H54 (cell line): ENCODE data around the gene SIPA1L3.

Source experiments
- DNase-seq: peaks from one replicate; pipeline ENCODE4 v3.0.0; 2011; ENCODE audit warnings: low spot score, mixed read lengths; ENCODE audit not compliant: insufficient read length
- FAIRE-seq: peaks from 3 replicates; lab custom pipeline; 2011; peaks lifted over from hg19 to GRCh38; lab: Jason Lieb, UNC
- POLR2A ChIP-seq: IDR thresholded peaks from 2 replicates; pipeline ENCODE4 v1.6.1; 2011; ENCODE audit warnings: low read depth, mild to moderate bottlenecking, low read length

SIPA1L3 gene

GRCh38 chr19:38042132-38042531, 135.1 kb downstream of the SIPA1L3 start:
- DNase-seq: no peak
- no peak for FAIRE-seq
- TF ChIP-seq POLR2A: no peak

GRCh38 chr19:38043649-38044144, 136.7 kb downstream of the SIPA1L3 start:
- no peak for DNase-seq
- TF ChIP-seq POLR2A: no peak
- no peak for FAIRE-seq

- FAIRE-seq: no peak
- no peak for TF ChIP-seq POLR2A
These were observed 137.5 kb downstream of the SIPA1L3 start for GRCh38 chr19:38044267-38045111.

GRCh38 chr19:38045554-38046253, 138.7 kb downstream of the SIPA1L3 start:
- DNase-seq (no peak), FAIRE-seq (no peak)
- no peak for TF ChIP-seq POLR2A

More at GRCh38 chr19:38044267-38045111, 137.5 kb downstream of the SIPA1L3 start:
- peak; percentile 55 for DNase-seq

GRCh38 chr19:38046254-38047048, 139.4 kb downstream of the SIPA1L3 start:
- TF ChIP-seq POLR2A: no peak
- FAIRE-seq: no peak
- DNase-seq: no peak

GRCh38 chr19:38047049-38047438, 140.0 kb downstream of the SIPA1L3 start:
- FAIRE-seq (no peak), DNase-seq (no peak)
- no peak for TF ChIP-seq POLR2A

GRCh38 chr19:38047641-38048040, 140.6 kb downstream of the SIPA1L3 start:
- FAIRE-seq (no peak), DNase-seq (no peak)
- TF ChIP-seq POLR2A: no peak

DNA sequence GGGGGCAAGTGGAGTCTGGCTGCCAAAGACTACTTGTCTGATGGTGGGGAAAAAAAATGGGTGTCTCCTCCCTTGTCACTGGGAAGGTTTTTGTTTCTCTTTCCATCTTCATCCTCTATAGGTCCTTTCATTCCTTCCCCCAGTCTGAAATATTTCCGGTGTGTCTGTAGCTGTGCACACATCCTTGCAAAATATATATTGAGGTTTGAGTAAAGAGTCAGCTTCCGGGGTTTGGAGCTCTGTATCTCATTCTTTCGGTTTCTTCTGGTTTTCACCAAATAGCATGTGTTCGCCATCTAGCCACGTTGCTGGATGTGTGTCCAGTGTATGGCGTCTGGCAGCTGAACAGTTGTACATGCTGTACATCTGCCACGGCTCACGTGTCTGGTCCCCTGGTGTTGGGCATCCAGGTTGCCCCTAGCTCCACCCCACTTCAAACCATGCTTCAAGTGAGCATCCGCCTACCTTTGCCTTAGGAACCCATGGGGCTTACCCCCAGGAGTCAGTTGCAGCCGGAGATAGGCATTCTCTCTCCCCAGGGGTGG, 142.2 kb downstream of the SIPA1L3 start:
- no peak for TF ChIP-seq POLR2A
- DNase-seq (no peak), FAIRE-seq (no peak)

DNA sequence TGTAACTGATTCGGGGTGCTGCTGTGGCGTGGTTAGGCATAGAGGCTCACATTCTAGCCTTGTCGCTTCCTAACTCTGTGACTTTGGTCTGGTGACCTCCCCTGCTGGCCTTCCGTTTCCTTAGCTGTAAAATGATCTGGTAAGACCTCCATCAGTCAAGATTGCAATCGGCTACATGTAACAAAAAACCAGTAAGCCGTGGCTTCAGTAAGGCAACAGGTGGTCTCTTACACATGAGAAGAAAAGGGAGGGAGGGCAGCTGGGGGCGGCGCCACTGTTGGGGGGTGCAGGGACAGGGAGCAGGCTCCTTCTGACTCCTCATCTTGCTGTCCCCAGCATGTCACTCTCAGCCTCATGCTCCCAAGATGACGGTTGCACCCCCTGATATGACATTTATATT, 148.0 kb downstream of the SIPA1L3 start:
- TF ChIP-seq POLR2A: no peak
- DNase-seq (no peak), FAIRE-seq (no peak)

DNA sequence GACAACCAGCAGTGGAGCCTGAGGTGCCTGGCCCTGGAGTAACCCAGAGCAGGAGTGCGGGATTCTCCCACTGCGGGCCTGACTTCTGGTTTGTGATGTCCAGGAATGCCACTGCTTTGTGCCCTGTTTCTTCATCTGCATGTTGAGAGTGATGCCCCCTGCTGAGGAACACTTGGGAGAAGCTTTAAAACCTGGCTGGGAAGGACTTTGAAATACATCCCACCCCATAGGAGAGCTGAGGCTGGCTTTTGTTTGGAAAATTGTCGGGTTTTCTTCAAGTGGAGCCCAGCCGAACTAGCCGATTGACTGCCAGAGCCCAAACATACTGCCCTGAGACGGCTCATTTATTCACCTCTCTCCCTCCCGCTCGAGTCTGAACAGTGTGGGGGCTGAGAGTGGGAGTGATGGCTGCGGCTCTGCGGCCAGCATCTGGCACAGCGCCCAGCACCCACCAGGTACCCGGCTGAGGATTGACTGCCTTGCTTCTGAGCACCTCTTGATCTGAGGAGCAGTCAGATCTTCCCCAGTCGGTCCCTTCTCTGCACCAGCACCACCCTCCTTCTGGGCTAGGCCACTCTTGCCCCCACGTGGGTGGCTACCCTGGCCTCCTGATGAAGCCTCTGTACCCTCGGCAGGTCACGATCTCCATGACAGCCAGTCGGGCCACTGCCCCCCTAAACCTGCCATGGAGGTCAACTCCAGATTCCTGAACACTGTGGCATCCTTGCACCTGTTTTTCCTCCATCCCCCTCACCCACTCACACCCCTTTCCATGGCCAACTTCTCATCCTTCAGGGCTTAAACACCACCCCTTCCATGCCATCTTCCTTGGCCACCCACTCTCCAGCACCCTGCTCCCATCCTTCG, 148.9 kb downstream of the SIPA1L3 start:
- FAIRE-seq (no peak), DNase-seq (no peak)
- TF ChIP-seq POLR2A: no peak

- FAIRE-seq (no peak), DNase-seq (no peak)
- TF ChIP-seq POLR2A: no peak
These were observed 149.6 kb downstream of the SIPA1L3 start for GRCh38 chr19:38056646-38057045.

DNA sequence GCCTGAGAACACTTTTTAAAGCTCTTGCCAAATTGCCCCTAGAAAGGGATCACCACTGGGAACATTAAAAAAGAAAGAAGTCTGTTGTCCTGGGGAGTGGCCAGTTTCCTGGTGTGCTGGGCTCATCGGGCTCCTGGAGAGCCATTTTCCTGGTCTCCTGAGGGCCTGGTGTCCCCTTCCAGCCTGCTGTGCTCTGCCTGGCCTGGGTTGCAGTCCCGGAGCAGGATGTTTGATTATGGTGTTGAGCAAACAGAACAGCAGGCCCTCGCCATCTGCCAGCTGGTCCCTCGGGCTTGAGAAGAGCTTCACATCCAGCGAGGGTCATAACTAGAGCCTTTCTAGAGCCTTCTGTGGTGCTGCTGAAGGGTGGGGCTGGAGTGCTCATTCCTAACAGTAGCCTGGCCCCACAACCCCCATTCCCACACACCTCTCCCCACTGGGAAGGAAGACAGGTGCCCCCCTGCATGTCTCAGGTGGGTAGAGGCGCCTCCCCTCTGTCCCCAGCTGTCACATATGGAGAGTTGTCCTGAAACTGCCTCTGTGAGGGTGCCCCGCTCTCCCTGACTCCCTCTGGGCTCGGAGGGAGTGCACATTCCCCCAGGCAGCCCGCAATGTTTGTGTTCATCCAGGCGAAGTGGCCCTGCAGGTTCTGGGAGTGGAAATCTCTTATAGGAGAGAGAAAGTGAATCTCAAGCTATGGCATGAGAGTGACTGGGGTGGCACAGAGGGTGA, 151.1 kb downstream of the SIPA1L3 start:
- no peak for TF ChIP-seq POLR2A
- no peak for DNase-seq
- no peak for FAIRE-seq
